ENCODE data around the gene GPC3.
"Not testable (repeated sequence)": the region's sequence is repeated elsewhere in the genome, so short reads cannot be mapped to it uniquely, and the experiment has no call there.

The GPC3 gene

DNA sequence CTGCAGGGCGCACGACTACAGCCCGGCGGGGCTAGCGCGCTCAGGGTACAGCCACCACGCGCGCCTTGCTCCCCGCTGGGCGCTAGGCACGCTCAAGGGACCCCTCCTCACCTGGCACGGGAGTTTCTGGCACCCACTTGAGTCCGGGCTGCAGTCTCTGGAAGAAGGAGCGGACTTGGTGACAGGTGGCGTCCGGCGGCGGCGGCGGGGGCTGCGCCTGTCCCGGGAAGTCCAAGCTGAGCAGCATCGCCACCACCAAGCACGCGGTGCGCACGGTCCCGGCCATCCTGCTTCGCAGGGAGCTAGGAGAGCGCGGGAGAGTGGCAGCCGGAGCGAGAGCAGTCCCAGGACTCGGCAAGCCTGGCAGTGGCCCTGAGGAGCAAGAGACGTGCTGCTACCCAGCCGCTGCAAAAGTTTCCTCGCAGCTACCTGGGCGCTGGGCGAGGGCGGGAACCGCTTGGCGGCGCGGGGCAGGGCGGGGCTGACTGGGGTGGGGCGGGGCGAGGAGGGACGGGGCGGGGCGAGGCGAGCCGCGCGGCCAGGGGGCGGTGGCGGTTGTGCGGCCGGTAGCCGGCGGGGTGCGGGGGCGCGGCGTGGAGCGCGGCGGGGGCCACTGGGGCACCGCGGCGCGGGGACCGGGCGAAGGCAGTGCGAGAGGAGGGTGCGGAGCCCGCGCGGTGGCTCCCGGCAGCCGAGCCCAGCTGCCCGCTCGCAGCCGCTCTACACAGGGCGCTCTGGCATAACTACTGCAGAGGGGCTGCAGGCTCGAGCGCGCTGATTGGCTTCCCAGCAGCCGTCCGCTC is at the start of gene GPC3:
GPC3 (minus strand) TSS at position 431 of the 803 bp plus-strand sequence.
- no peak for DNase-seq

- DNase-seq, result no peak
These were observed 47.0 kb upstream of the GPC3 start for GRCh38 chrX:134032441-134032840.

GRCh38 chrX:134026565-134027311 is 41.3 kb upstream of the GPC3 start:
- DNase-seq, result no peak

- DNase-seq, result no peak
These were observed 40.7 kb upstream of the GPC3 start for GRCh38 chrX:134025986-134026545.

DNA sequence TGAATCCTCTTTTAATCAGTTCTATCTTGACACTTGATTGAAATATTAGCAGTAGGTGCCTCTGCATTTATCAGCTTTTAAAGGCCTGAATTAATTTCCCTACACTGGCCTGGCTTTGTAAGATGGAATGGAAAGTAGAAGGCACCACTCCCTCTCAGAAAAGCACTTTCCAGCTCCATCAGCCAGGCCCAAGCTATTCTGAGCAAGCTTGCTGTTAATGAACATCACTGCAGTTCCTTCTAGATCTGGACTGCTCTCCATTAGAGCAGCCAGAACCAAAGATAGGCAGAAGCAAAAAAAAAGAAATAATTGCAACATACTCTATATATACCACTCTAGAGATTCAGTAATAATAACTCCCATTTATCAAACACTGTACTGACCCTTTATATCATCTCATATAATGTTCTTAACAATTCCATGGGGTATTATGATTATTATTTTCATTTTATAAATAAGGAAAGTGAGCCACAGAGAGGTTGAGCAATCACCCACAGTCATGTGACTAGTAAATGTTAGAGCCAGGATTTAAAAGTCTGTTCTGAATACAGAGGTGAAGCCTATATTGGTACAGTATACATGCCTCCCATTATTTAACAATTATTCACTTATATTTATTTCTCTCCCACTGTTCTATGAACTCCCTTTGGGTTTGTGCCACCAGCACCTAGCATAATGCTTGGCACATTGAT is 39.4 kb upstream of the GPC3 start:
- no peak for DNase-seq

DNA sequence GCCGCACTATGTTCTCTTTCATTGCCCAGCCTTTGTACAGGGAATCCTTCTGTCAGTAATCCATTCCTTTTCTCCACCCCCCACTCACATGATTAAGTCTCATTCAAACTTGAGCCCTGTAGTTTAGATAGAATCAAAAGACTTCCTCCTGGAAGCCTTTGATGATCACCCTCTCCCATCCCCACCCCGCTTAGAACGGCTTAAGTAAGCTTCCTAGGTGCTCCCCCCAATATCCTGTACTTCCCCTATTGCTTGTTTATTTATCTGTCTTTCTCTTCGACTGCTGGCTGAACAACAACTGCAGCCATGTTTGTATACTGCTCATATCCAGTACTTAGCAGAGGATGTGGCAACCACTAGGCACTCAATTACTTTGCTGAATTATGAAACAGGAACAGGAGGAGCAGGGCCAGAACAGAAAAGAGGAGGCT is 38.5 kb upstream of the GPC3 start:
- no peak for DNase-seq

GRCh38 chrX:134020910-134021309 is 35.5 kb upstream of the GPC3 start:
- no peak for DNase-seq

DNA sequence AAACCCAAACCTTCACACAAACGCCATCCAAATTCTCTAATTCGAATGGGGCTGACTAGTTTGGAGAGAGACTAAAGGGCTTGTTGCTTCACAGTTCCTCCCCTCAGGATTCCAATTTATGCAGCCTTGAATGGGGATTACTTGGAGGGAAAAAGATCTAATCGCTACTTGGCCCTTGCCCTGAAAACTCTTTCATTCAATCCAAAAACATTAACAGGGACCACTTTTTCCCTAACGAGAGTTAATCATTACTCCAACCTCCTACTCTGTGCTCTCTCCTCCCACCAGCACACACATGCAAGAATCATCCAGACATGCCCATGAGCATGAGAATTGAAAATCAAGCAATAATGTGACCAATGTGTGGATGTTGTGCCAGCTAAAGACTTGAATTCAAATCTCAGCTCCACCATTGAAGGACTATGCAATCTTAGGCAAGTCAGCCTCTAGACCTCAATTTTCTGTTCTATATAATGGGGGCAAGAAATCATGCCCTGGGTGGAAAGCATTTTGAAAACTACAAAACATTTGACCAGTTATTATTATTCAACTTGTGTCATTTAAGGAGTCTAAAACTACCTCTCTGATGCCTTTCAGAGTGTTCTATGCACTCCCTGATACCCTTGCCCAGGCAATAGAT is 34.3 kb upstream of the GPC3 start:
- DNase-seq, result no peak

- not testable (repeated sequence) for DNase-seq
These were observed 30.9 kb upstream of the GPC3 start for GRCh38 chrX:134016309-134016708.

- not testable (repeated sequence) for DNase-seq
These were observed 30.1 kb upstream of the GPC3 start for GRCh38 chrX:134015510-134015909.

DNA sequence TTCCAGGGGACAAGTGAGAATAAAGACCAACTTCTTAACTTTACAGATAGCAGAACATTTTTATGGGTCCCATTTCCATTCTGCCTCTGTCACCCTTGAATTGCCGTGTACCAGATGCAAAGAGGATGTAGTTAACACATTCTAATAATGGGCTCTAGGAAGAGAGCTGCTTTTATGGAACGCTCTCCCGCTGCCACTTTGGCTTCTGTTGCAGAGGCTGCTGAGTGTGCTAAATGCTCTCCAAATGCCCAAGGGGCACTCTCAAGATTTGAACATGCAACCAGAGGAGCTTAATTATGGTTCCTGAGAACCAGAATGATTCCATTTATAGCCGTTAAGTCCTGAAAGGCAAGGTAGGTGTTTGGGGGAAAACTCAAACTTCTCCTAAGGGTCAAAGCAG is 28.1 kb upstream of the GPC3 start:
- no peak for DNase-seq

GRCh38 chrX:134013092-134013497 is 27.7 kb upstream of the GPC3 start:
- no peak for DNase-seq

DNA sequence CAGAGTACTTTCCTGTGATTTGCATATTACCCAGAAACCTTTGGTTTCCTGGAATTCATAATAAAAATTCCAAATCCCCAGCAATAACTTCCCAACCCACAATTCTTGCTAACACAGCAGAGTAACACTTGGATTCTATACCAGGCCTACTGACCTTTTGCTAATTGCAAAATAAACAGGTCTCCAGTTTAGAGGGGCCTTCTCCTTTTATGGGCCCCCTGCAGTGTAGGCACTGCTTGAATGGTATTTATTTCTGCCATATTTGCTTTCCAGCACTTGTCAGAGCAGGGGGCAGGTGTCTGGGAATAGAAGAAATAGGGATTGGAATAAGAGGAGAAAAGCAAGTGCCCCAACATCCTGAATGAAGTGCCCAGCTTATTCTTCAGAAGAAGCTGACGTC is 25.3 kb upstream of the GPC3 start:
- DNase-seq, result no peak

- DNase-seq, result no peak
These were observed 22.3 kb upstream of the GPC3 start for GRCh38 chrX:134007716-134008115.

- DNase-seq, result no peak
These were observed 21.2 kb upstream of the GPC3 start for GRCh38 chrX:134006484-134007161.

DNA sequence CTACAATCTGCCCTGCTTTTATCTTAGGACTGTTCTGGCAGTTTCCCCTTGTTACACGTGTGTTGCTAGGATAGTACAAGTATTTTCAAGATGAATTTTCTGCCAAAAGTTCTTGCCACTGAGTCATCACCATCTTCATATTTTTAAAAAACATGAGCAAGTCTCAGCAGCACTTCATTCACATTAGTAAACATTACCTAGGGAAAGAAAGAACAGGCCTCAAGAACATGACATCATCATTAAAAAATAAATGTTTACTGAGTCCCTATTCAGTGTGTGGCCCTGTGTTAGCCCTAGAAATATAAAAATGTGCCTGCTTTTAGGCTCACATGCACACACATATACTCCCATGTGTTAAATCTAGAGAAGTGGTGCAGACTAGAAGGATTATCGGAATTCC is 18.7 kb upstream of the GPC3 start:
- no peak for DNase-seq

DNA sequence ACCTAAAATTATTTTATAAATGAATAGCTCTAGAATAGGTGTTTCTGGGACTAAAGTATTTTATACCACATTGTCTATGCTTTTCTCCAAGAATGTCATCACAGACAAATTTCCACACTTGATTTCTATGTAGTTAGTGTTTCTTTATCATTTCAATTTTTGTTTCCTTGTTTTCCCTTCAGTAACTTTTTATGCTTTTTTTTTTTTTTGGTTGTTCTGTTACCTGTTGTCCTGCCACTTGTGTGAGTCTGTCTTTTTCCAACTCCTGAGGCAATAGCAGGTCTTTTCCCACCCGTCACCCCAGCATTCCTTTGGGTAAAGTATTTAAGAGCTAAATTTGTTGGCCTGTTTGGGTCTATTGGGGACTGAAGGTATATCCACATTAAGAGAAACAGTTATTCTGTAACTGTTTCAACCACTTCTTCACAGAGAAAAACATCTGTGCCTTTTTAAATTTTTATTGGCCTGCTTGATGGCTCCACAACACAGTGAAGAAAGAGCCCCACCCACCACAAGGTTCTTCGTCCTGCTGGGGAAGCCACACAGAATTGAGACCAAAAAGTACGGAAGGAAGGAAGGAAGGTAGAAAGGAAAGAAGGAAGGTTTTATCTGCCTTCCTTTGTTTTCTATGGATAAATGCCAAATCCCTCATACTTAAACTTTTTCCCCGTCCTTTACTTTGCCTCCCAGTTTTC is 17.7 kb upstream of the GPC3 start:
- no peak for DNase-seq

GRCh38 chrX:134000260-134001245 is 15.2 kb upstream of the GPC3 start:
- DNase-seq, result no peak

DNA sequence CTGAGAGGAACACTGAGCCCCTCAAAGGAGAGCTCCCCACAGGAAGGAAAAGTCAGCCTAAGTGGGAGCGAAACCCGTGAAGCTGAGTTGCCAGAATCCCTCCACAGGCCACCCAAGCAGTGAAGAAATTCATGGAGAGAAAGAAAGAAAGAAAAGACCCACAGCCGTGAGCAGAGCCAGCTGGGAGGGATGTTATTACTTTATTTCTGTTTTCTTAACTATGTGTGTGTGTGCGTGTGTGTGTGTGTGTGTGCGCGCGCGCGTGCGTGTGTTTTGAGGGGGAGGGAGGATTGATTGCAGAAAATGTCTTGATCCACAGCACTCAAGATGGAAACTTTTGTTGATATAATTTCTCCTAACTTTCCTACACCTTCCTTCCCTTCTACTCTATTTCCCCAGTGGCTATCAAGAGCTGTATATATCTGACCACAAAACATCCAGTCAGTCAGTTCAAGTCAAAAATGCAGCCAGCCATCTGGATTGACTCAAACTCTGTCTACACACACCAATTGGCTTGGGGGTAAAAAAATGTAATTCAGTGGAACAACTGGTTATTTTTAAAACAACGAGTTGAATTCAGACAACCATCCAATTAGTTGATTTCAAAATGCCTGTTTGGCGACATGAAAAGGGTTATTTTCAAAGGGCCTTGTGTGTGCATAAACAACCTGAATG is 13.8 kb upstream of the GPC3 start:
- no peak for DNase-seq

- DNase-seq, result no peak
These were observed 10.4 kb upstream of the GPC3 start for GRCh38 chrX:133995759-133996158.

Data from NCI-H187 (cell line).